Right lobe of liver (tissue), 6 donors: ENCODE data around the gene NPR1. TPM values are rescaled to one million over a fixed set of nuclear protein-coding genes. Genes with fewer than 3 reads are reported as not detected.

Source experiments
- ATAC-seq, 4 donors: fragments of 200-7000 bp; cut with Tn5 transposase; one replicate each; pipeline ENCODE4 v1.9.1; 2020; ENCODE audit warnings: mild to moderate bottlenecking in 4 of 4, moderate library complexity in 4 of 4
- DNase-seq, 3 donors: peaks; one replicate each; pipeline ENCODE4 v3.0.0-alpha.2; 2020
- H3K27ac ChIP-seq, 3 donors: fragments of 200-600 bp; one replicate each; pipeline ENCODE4 v1.8.0; 2022
- H3K27me3 ChIP-seq, 2 donors: fragments of 200-600 bp; one replicate each; pipeline ENCODE4 v1.8.0; 2022
- H3K36me3 ChIP-seq, 4 donors: fragments of 200-600 bp; sonication (generic) in 1 of 4; one replicate each; pipeline versions ENCODE4 v1.5.1 to v1.8.0; 2017 to 2022; ENCODE audit warnings: control low read depth in 1 of 4
- H3K4me1 ChIP-seq, 4 donors: fragments of 200-600 bp; sonication (generic) in 1 of 4; one replicate each; pipeline versions ENCODE4 v1.5.1 to v1.8.0; 2017 to 2022; ENCODE audit warnings: control low read depth in 1 of 4
- H3K4me3 ChIP-seq, 3 donors: fragments of 200-600 bp; one replicate each; pipeline ENCODE4 v1.8.0; 2022
- H3K9me3 ChIP-seq, 4 donors: fragments of 200-600 bp; sonication (generic) in 1 of 4; one replicate each; pipeline versions ENCODE4 v1.5.1 to v1.8.0; 2017 to 2022; ENCODE audit warnings: control low read depth in 1 of 4
- CTCF ChIP-seq, 4 donors: fragments of 200-600 bp in 3 of 4; fragments of 450-650 bp in 1 of 4; IDR thresholded peaks; one replicate each; pipeline versions ENCODE4 v1.5.1 to v1.8.0; 2016 to 2022; ENCODE audit warnings: antibody characterized with exemption in 4 of 4, mild to moderate bottlenecking in 2 of 4
- POLR2A ChIP-seq: fragments of 450-650 bp; IDR thresholded peaks from one replicate; pipeline ENCODE4 v1.6.1; 2017; ENCODE audit warnings: antibody characterized with exemption, mild to moderate bottlenecking
- WGBS: methylation state at CpG from one replicate; pipeline ENCODE4 v1.1.6; 2018; ENCODE audit warnings: low coverage, low lambda C conversion rate; ENCODE audit not compliant: insufficient coverage; ENCODE audit errors: missing lambda C conversion rate; 5-methylcytosine and 5-hydroxymethylcytosine counted together
- intact Hi-C, 2 donors: fragments of 100-400 bp; cut with DNase I; formaldehyde crosslinking; loops; one replicate each; pipeline versions ENCODE4 v1.11.2 to v1.14.1; 2022
- total RNA-seq, 6 experiments: library from RNA; depleted of rRNA in 2 of 6; stranded (reverse); fragments of >200 nt in 2 of 6; fragmentation: NEBNext Ultra II Directional in 3 of 6; extraction: Animal tissue kit (Norgen Biotek cat#: 25700) in 3 of 6; gene quantifications; one replicate each; pipeline versions ENCODE4 v1.1.0 to v1.2.4, GENCODE V29; 2016 to 2023
- donor health status: DM: no; HTN: yes; CAD: no.
- donor health status: DM: no; HTN: no; CAD: no.
- donor health status: DM: no; HTN: no; CAD: no.
- donor health status: DM: no; HTN: yes; CAD: no.
- donor health status: DM: no; HTN: yes; CAD: no.

Gene NPR1
- total RNA-seq, 6 experiments from 2014 or later: 5.0 to 14.4 (median 5.7) TPM

GRCh38 chr1:153728305-153729066 lies 50.0 kb downstream of the NPR1 start:
- H3K4me1 ChIP-seq: peaks cover 0 to 17% (median 2%) of the 10 kb centered on the region in 4 donors
- peak in 3 of 4 donors; percentile 6 to 22 (median 20) for ATAC-seq
- DNase-seq: peak; percentile 41 to 62 (median 50)
- no peaks in the 10 kb centered on the region for H3K36me3 ChIP-seq
- no peaks in the 10 kb centered on the region for H3K9me3 ChIP-seq
- 0% methylated on average over 18 of the region's 19 CpGs for WGBS
- peak overlapping the region; percentile 75 to 87 (median 80) for H3K4me3 ChIP-seq
- TF ChIP-seq POLR2A (no peak), CTCF (IDR thresholded peaks at IDR 0.05) (no peak)
- intact Hi-C loops: no loop called here
- H3K27me3 ChIP-seq: no peaks in the 10 kb centered on the region
- peak overlapping the region; percentile 93 to 98 (median 95) for H3K27ac ChIP-seq

DNA sequence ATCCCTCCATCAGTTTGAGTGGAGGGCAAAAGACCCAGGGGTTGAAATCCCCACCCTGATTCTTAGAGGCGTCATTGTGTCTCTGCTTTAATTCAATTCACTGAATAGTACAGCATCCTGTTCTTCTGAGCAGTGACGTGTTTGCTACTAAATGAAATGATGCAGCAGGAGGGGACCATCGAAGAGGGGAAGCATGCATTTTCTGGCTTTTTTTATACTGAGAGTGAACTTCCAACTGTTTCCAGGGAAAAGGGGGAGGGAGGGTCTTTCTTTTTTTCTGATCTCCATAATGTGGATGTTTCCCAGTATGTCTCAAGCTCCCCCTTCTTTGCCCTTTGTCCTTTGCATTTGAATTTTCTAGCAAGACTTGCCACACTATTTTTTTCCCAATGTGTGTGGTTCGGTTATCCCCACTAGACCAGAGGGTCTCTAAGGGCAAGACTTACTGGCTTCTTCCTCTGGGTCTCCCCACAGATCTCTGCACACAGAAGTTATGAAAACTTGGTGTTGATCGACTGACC lies 52.0 kb downstream of the NPR1 start:
- Histone ChIP-seq H3K27ac (no peak overlapping the region), H3K27me3 (no peaks in the 10 kb centered on the region), H3K4me1 (peaks cover 0 to 28% (median 5%) of the 10 kb centered on the region in 4 donors), H3K36me3 (no peaks in the 10 kb centered on the region), H3K9me3 (no peaks in the 10 kb centered on the region), H3K4me3 (no peak overlapping the region)
- no peak for TF ChIP-seq POLR2A
- TF ChIP-seq CTCF (IDR thresholded peaks at IDR 0.05): no peak
- DNase-seq (no peak), ATAC-seq (no peak)
- 59% methylated on average over 5 of the region's 5 CpGs for WGBS
- intact Hi-C loops: no loop called here

DNA sequence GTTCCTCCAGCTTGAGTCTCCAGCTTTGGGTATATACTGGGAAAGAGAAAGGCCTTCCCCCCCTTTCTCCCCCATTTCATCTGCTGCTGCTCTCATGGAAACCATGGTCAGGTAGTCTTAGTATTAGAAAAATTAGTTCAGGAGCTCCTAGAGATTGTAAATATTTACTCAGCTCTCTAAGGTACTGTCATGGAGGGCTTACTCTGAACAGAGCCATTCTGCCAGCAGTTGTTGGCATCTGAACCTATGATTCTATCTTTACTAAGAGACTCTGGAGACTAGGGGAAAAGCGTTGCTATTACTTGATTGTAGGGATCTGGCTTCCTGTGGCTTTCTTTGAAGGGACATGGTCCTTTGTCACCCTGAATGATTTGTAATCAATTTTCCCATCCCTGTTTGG lies 55.5 kb downstream of the NPR1 start:
- Histone ChIP-seq H3K27ac (no peak overlapping the region), H3K36me3 (peaks cover 0 to under 1% (median 0%) of the 10 kb centered on the region in 4 donors), H3K4me3 (no peak overlapping the region), H3K4me1 (peaks cover 0 to 28% (median 5%) of the 10 kb centered on the region in 4 donors), H3K9me3 (no peaks in the 10 kb centered on the region), H3K27me3 (no peaks in the 10 kb centered on the region)
- 17% methylated on average over 1 of the region's 1 CpG for WGBS
- ATAC-seq: peak in 3 of 4 donors; percentile 36 to 59 (median 56)
- no peak for DNase-seq
- TF ChIP-seq POLR2A (no peak), CTCF (IDR thresholded peaks at IDR 0.05) (no peak)
- intact Hi-C loops: no loop called here

- Histone ChIP-seq H3K4me1 (peaks cover 0 to 23% (median 3%) of the 10 kb centered on the region in 4 donors), H3K27ac (no peak overlapping the region), H3K27me3 (no peaks in the 10 kb centered on the region), H3K36me3 (peaks cover 0 to 7% (median 0%) of the 10 kb centered on the region in 4 donors), H3K9me3 (no peaks in the 10 kb centered on the region), H3K4me3 (no peak overlapping the region)
- TF ChIP-seq CTCF (IDR thresholded peaks at IDR 0.05) (no peak), POLR2A (no peak)
- peak in 3 of 4 donors; percentile 24 to 60 (median 44) for ATAC-seq
- DNase-seq: no peak
- 67% methylated on average over 2 of the region's 3 CpGs for WGBS
- intact Hi-C loops: no loop called here
These were observed 56.1 kb downstream of the NPR1 start for GRCh38 chr1:153734396-153735089.
